ENCODE results near the gene PSD.
A peak's percentile ranks its signal among the peaks of the same experiment; 100 is the strongest.
"Not testable (repeated sequence)": the region's sequence is repeated elsewhere in the genome, so short reads cannot be mapped to it uniquely, and the experiment has no call there.

The PSD gene

GRCh38 chr10:102418622-102419268 lies at the start of gene PSD:
Gene PSD (minus strand): TSS chr10:102418785. CDS start chr10:102417038, 1,747 bp downstream.
- DNase-seq, result peak; percentile 79

GRCh38 chr10:102467971-102468438 lies 49.4 kb upstream of the PSD start:
- DNase-seq, result no peak

DNA sequence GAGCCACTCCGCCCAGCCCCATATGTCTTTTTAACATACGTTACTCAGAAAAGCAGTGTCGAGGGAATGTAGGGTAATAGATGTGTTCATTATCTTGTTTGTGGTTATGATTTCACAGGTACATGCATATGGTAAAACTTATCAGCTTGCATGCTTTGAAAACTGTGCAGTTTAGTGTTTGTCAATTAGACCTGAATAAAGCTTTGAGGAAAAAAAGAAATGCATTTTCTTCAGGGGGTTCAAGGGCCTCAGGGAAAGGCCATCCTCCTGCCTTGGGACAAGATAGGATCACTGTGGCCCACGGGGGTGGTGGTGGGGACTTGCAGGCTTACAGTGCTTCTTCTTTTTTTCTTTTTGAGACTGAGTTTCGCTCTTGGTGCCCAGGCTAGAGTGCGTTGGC lies 48.7 kb upstream of the PSD start:
- DNase-seq, result no peak

GRCh38 chr10:102465466-102465865 lies 46.9 kb upstream of the PSD start:
- DNase-seq, result no peak

- no peak for DNase-seq
Measured at GRCh38 chr10:102463983-102464382, 45.4 kb upstream of the PSD start.

GRCh38 chr10:102462512-102463054 lies 44.0 kb upstream of the PSD start:
- DNase-seq, result peak; percentile 54

DNA sequence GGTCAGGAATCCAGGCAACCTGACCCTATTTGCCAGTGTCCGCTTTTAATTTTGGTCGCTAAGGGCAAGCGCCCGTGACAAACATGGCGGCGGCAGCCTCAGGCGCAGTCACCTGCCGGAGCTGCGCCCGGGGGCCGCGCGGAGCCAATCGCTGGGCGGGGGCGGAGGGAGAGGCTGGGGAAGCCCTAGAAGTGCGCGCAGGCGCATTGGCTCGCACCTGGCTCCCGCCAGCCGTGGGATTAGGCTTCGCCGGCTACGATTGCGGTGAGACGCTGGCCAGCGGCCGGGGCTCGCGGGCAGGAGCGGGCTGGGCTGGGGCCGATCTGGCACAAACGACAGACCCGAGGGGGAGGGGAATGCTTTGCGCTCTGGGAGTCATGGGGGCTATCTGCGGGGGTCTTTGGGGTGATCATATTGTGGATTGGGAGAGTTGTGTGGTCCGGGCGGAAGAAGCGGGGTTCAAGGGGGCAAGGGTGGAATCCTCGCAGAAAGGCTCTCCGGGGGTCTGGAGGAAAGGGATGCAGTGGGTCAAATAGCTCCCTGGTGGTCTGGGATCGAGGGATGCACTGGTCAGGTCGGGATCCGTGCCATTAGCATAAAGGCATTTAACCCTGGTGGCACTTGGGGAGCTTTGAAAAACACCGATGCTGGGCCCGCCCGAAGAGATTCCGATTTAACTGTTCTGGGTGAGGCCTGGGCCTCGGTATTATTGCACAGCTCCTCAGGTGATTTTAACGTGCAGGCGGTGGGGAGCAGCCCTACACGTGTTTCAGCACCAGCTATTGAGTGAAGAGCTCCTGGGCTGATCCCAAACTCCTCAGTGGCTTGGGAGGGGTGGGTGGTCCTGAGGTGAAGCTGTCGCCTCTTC lies 42.8 kb upstream of the PSD start:
- DNase-seq, result peak; percentile 84

GRCh38 chr10:102460836-102461186 lies 42.2 kb upstream of the PSD start:
- DNase-seq, result peak; percentile 81

DNA sequence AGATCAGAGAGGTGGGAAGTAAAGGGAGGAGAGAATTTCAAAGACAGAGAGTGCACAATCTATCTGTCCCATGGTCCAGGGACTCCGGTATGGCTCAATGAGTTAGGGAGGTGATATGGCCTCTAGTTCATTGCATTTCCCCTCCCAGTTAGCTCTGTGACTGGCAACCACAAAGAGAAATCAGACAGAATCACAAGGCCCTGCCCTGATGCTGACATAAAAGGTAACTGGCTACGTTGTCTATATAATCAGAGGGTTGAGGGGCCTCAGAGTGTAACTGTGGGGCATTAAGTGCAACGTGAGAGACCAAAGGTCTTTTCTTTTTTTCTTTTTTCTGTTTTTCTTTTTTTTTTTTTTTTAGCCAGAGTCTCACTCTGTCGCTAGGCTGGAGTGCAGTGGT lies 40.1 kb upstream of the PSD start:
- DNase-seq, result no peak

GRCh38 chr10:102457591-102458150 lies 39.1 kb upstream of the PSD start:
- peak; percentile 96 for DNase-seq

- no peak for DNase-seq
Measured at GRCh38 chr10:102455893-102456471, 37.4 kb upstream of the PSD start.

GRCh38 chr10:102454662-102455487 lies 36.3 kb upstream of the PSD start:
- not testable (repeated sequence) for DNase-seq

DNA sequence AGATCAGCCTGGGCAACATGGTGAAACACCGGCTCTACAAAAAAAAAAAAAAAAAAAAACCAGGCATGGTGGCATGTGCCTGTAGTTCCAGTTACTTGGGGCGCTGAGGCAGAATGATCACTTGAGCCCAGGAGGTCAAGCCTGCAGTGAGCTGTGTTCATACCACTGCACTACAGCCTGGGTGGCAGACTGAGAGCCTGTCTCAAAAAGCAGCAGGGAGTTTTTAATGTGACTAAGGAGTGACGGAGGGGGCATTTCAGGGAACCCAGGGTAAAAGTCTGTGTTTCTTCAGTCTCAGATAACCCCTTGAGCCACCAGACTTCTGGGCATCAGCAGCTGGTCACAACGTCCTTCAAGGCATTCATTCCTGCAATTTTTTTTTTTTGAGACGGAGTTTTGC lies 34.9 kb upstream of the PSD start:
- DNase-seq, result no peak

DNA sequence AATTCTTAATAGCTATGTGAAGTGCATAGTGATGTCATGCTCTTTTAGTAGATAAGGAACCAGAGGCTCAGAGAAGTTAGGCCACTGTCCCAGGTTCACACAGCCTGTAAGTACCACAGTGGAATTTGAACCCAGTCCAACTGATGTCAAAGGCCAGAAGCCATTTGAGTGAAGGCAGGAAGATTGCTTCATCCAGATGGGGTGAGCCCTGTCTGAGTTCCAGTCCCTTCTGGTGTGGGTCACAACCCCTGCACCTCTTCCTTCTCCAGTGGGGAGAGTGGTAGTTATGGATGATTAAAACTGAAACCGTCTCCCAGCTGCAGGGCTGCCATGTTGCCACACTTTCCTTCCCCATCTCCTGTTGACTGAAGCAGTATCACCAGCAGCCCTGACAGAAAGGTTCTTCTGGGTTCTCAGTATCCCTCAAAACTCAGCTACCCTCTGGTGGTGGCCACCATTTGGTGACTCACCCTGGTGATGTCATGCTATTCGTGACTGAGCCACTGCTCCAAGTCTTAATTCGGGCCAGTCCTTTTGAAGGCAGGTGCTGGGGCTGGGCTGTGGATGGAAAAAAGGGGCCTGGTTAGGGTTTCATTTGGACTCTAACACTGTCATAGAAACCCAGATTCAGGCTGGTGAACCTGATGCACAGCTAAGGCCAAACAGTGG lies 34.2 kb upstream of the PSD start:
- no peak for DNase-seq

GRCh38 chr10:102451105-102451969 lies 32.8 kb upstream of the PSD start, which contains the start of gene C10orf95:
Gene C10orf95 (minus strand): TSS chr10:102451543. CDS start chr10:102451093, 450 bp downstream.
- DNase-seq, result no peak

- DNase-seq, result peak; percentile 77
Measured at GRCh38 chr10:102450374-102451104, 32.0 kb upstream of the PSD start.

GRCh38 chr10:102450124-102450373 lies 31.5 kb upstream of the PSD start:
- DNase-seq, result no peak

GRCh38 chr10:102449321-102450123 lies 30.9 kb upstream of the PSD start:
- DNase-seq, result peak; percentile 80

GRCh38 chr10:102444851-102445250 lies 26.3 kb upstream of the PSD start:
- no peak for DNase-seq
